ENCODE data around the gene NKX1-1.

The NKX1-1 gene

GRCh38 chr4:1416051-1416947 lies 10.1 kb upstream of the NKX1-1 start:
- DNase-seq (ENCODE audit: insufficient read length, low spot score) (peak; percentile 17), FAIRE-seq (no peak)
- TF ChIP-seq CTCF (IDR thresholded peaks at IDR 0.05; ENCODE audit: insufficient read depth, missing control alignments), result no peak

DNA sequence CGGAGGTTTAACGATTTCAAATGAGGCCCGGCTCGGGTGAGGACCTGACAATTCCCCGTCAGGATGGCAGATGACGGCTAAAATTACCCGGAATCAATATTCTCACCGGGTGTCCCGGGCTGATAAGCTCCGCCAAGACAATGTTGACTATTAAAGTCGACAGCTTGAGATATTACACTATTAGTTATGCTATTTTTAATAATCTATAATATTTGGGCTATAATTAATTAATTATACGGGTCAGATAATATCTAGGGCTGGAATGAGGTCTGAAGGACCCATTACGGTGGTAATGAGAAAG lies 9.4 kb upstream of the NKX1-1 start:
- TF ChIP-seq CTCF (IDR thresholded peaks at IDR 0.05; ENCODE audit: insufficient read depth, missing control alignments), result no peak
- DNase-seq (ENCODE audit: insufficient read length, low spot score), result no peak
- no peak for FAIRE-seq

GRCh38 chr4:1414831-1415680 lies 8.8 kb upstream of the NKX1-1 start:
- no peak for FAIRE-seq
- no peak for TF ChIP-seq CTCF (IDR thresholded peaks at IDR 0.05; ENCODE audit: insufficient read depth, missing control alignments)
- DNase-seq (ENCODE audit: insufficient read length, low spot score), result no peak

- FAIRE-seq (no peak), DNase-seq (ENCODE audit: insufficient read length, low spot score) (peak; percentile 36)
- no peak for TF ChIP-seq CTCF (IDR thresholded peaks at IDR 0.05; ENCODE audit: insufficient read depth, missing control alignments)
Observed at GRCh38 chr4:1413687-1414479, 7.6 kb upstream of the NKX1-1 start.

DNA sequence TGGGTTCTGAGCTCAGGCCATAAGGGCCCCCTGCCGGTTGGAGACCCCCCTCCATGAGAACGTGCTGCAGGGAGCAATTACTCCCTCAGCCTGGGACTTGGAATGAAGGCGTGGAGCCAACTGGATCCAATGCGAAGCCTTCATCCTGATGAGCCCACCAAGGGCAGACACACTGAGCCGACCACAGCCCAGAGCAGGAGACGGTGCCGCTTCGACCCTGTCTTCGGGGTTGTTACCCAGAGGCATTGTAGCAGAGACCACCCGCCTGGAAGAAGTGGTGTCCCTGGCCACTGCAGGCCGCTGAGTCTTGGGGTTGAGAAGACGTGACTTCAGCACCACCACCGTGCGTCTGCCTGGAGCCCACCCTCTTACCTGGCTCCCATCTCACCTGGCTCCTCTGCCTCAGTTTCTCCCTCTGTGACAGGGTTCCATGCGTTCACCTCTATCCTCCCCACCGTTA lies 7.0 kb upstream of the NKX1-1 start:
- peak; percentile 21 for DNase-seq (ENCODE audit: insufficient read length, low spot score)
- FAIRE-seq, result no peak
- TF ChIP-seq CTCF (IDR thresholded peaks at IDR 0.05; ENCODE audit: insufficient read depth, missing control alignments), result no peak

DNA sequence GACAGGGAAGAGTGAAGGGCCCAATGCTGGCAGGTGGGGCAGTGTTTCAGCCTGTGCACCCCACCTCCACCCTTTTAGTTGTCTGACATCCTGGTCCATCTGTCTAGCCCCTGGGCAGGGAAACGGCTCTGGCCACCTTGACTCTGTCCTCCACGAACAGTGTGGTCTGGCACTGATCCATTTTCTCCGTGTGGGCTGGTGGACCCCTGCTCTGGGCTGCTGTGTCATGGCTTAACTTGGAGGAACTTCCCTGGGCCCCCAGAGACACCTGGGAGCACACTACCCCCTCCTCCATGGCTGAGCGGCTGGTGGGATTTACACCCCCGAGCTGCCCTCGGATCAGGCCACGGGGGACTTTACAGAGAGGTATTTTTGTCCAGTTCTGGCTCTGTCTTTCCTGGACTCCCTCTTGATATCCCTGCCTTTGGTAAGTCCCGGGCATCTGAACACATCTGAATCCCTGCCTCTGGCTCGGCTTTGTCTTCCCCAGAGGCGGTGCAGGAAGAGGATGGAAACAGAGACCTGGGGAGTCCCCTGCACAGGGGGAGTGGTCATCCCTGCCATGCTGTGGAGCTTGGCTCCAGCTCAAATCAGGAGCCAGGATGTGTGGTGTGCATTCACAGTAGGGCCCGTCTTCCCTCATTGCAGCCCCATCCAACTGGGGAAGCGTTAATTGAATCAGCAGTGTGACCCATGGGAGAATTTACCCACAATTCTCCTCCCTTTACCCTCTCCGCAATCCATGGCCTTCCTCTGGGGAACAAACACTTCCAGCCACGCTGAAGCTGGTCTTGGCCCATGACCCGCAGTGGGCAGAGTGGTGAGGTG lies 6.3 kb upstream of the NKX1-1 start:
- FAIRE-seq, result no peak
- TF ChIP-seq CTCF (IDR thresholded peaks at IDR 0.05; ENCODE audit: insufficient read depth, missing control alignments), result no peak

More for the DNA sequence above, 6.3 kb upstream of the NKX1-1 start:
- peak; percentile 19 for DNase-seq (ENCODE audit: insufficient read length, low spot score)
